GM12864 (cell line): ENCODE data around the gene WFS1.

ENCODE experiments used
- DNase-seq: peaks from one replicate; pipeline ENCODE4 v3.0.0-alpha.2; 2011; ENCODE audit warnings: low read depth
- H3K4me3 ChIP-seq: 2 replicates; pipeline ENCODE4 v1.5.1; 2011; ENCODE audit warnings: mild to moderate bottlenecking, low read depth, low read length, control low read depth
- TF ChIP-seq, protein P1 (sequence below): IDR thresholded peaks from 2 replicates; pipeline ENCODE4 v1.5.1; 2011; ENCODE audit warnings: low read depth, mild to moderate bottlenecking, moderate library complexity, low read length, control low read depth, inconsistent platforms; ENCODE audit errors: missing control alignments

Gene WFS1

DNA sequence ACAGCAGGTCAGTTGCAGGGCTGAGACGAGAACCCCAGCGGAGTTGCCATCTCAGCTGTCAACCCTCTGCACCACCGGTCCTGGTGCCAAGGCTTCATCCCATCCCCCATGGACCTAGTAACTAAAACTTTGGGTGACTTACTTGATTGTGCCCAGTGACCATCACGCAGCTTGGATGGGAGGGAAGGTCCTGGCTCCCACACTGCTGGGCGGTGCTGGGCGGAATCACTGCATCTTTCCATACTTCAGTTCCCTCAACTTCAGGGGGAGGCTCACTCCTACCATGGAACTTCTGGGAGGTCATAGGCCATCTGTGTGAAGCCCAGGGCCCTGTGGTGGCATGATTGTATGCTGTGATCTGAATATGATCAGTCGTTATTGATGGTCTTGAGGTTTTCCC, 43.1 kb upstream of the WFS1 start:
- TF ChIP-seq, protein P1, sequence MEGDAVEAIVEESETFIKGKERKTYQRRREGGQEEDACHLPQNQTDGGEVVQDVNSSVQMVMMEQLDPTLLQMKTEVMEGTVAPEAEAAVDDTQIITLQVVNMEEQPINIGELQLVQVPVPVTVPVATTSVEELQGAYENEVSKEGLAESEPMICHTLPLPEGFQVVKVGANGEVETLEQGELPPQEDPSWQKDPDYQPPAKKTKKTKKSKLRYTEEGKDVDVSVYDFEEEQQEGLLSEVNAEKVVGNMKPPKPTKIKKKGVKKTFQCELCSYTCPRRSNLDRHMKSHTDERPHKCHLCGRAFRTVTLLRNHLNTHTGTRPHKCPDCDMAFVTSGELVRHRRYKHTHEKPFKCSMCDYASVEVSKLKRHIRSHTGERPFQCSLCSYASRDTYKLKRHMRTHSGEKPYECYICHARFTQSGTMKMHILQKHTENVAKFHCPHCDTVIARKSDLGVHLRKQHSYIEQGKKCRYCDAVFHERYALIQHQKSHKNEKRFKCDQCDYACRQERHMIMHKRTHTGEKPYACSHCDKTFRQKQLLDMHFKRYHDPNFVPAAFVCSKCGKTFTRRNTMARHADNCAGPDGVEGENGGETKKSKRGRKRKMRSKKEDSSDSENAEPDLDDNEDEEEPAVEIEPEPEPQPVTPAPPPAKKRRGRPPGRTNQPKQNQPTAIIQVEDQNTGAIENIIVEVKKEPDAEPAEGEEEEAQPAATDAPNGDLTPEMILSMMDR, result no peak
- no peak for DNase-seq
- no peak overlapping the region for H3K4me3 ChIP-seq

DNA sequence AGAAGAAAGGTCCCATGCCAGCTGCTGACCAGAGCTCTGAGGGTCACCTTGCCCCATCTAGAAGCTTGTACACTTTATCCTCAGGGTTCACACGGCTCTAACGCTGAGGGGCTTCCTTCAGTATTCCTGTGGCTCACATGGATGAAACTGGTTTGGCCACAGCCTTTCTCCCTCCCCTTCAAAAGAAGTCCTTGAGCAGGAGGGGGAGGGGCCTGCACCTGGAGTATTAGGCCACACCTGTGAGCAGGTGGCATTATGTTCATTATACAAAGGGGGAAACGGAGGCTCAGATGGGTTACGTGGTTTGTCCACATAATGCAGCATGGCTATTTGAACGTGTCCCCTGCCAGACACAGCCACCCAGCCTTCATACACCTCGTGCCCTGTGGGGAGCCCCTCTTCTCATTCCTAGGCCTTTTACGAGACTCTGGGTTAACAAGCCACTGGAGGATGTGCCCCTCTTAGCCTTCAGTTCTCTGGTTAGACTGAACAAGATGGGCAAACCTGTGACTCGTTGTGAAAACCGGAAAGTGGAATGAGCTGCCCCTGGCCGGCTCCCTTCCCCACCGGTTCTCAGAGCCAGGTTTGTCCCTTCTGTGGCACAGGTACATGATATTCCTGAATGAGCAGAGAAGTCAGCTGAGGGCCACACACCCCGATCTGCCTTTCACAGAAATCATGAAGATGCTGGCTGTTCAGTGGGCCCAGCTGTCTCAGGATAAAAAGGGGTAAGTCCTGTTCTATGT, 42.1 kb upstream of the WFS1 start:
- TF ChIP-seq, protein P1, result no peak
- H3K4me3 ChIP-seq, result no peak overlapping the region
- DNase-seq, result no peak

DNA sequence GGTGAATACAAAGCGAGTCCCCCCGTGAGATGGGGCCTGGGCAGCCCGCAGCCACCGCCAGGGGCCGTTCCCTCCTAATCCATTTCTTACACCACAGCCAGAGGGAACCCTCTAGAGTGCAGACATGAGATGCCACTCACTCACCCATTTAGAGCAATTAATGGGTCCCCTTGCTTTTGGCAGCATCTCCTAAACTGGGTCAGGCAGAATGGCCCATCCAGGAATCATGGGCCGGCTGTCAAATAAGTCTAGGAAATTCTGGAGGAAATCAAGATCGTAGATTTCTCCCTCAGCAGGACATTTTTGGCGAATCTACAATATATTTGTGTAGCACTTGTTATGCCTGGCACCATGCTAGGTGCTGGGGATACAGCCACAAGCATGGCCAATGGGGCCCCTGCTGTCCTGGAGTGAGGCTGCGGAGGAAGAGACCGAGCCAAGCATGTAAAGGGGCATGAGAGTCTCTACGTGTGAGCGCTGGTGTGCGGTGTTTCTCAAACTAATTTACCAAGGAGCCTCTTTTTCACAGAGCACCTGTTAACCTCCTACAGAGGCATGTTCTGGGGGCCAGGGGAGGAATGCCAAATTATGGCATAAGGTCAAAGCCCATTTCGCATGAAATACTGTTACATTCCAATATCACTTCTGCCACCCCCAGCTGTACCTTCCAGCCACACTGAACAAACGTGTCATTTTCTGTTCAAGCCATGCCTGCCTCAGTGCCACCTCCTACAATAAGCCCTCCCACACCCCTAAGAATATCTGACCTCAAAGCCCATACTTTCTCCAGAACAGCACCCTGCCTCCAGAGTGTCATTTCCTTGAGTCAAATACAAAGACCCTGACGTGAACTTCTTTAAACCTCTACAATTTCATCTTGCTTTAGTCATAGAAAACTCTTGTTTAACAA, 41.2 kb upstream of the WFS1 start:
- TF ChIP-seq, protein P1, result no peak
- no peak overlapping the region for H3K4me3 ChIP-seq
- DNase-seq, result no peak

DNA sequence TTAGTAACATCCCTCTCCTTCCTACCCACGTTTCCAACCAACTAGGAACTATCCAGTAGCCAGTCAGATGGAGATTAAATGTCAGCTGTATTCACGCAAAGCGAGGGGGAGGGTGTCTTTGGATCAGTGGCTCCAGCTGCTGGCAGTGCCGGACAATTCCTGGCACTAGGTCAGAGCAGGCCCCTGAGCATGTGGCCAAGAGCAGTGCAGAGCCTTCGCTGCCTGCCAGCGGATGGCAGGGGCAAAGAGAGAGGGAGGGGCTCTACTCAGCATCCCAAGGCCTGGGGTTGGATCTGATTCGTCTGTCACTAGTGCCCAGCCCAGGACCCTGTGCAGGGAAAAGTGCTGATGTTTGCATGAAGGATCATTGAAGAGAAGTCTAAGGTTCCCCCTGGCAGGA, 40.6 kb upstream of the WFS1 start:
- H3K4me3 ChIP-seq, result no peak overlapping the region
- TF ChIP-seq, protein P1, result no peak
- DNase-seq, result no peak

DNA sequence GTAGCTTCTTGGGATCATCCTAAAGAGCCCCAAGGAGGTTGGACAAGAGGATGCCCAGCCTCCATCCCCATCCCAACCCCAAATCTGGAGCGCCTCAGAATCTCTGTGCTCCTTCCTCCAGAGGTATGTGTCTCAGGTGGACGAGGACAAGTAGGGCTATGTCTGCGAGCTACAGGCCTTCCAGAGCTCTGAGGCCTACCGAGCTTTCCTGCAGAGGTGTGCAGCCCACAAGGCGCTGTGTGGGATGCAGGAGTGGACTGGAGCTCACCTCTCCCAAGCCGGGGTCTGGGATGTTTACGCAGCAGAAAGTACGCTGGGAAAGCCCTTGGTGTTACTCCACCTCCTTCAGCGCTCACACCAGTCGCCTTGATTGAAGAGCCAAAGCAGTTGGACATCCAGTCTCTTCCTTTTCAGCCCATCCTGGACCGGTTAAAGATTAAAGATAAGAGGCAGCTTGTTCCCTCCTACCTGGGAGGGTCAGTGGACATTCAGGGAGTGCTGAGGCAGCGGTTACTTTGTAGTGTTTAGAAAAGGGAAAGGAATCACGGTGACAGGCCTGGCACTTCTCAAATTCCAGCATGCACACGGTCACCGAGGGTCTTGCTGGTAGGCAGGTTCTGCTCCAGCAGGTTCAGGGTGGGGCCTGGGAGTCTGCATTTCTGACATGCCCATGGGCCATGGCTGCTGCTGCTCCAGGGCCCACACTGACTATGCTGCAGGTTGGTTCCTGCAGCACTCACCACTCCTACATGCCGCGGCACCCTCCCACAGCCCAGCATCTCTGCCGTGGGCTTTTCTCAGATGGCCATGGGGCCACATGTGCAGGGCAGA, 39.8 kb upstream of the WFS1 start:
- TF ChIP-seq, protein P1, result no peak
- DNase-seq, result no peak
- H3K4me3 ChIP-seq, result no peak overlapping the region

DNA sequence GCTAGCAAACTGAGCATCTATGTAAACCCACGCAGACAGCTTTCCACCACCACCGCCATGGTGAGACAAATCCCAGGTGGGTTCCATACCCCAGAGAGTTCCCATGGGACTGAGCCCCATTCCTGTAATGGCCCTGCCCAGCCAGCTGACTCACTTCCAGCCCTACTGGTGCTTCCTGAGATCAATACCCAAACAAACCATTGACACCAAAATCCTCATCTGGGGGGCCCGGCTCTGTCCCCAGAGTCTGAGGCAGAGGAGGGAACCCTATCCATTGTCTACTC, 39.2 kb upstream of the WFS1 start:
- DNase-seq, result no peak
- H3K4me3 ChIP-seq, result no peak overlapping the region
- TF ChIP-seq, protein P1, result no peak
